ENCODE results near the gene UGT3A1.
"Not testable (repeated sequence)": the region's sequence is repeated elsewhere in the genome, so short reads cannot be mapped to it uniquely, and the experiment has no call there.

The UGT3A1 gene

DNA sequence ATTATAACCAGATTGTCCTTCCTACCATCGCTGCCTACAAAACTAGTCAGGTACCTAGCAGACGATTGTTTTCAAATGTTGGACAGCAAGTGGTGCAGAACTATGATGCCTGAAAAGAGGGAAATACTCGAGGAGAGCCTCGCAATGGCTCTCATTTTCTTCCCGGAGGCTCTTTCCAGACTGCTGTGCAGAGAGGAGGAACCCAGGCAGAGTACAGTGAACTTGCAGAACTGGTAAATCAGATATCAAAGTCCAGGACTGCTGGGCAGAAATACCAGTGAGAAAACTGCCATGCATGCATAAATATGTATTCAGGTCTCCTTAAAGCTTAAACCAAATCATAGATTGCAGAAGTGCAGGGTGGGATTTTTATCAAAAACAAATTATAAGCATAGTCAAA is 26.4 kb upstream of the UGT3A1 start:
- Histone ChIP-seq H3K27me3 (ENCODE audit: insufficient read depth, low read length) (no peaks in the 10 kb centered on the region), H3K9me3 (ENCODE audit: low read length) (peaks cover 4% of the 10 kb centered on the region), H3K4me1 (ENCODE audit: insufficient read depth, low read length) (peaks cover 5% of the 10 kb centered on the region), H3K4me3 (ENCODE audit: low read length) (no peak overlapping the region), H2AFZ (ENCODE audit: low read depth, low read length) (no peak overlapping the region), H3K36me3 (ENCODE audit: insufficient read depth, low read length) (no peaks in the 10 kb centered on the region)

- no peaks in the 10 kb centered on the region for H3K27me3 ChIP-seq (ENCODE audit: insufficient read depth, low read length)
- H2AFZ ChIP-seq (ENCODE audit: low read depth, low read length) = no peak overlapping the region
- no peaks in the 10 kb centered on the region for H3K36me3 ChIP-seq (ENCODE audit: insufficient read depth, low read length)
- H3K4me3 ChIP-seq (ENCODE audit: low read length) = no peak overlapping the region
- H3K9me3 ChIP-seq (ENCODE audit: low read length) = peaks cover 4% of the 10 kb centered on the region
- no peaks in the 10 kb centered on the region for H3K4me1 ChIP-seq (ENCODE audit: insufficient read depth, low read length)
Observed at GRCh38 chr5:36017004-36017403, 25.8 kb upstream of the UGT3A1 start.

GRCh38 chr5:36013182-36013581 is 22.0 kb upstream of the UGT3A1 start:
- Histone ChIP-seq H3K4me1 (ENCODE audit: insufficient read depth, low read length) (no peaks in the 10 kb centered on the region), H3K4me3 (ENCODE audit: low read length) (no peak overlapping the region), H2AFZ (ENCODE audit: low read depth, low read length) (no peak overlapping the region), H3K9me3 (ENCODE audit: low read length) (peaks cover 6% of the 10 kb centered on the region), H3K36me3 (ENCODE audit: insufficient read depth, low read length) (no peaks in the 10 kb centered on the region), H3K27me3 (ENCODE audit: insufficient read depth, low read length) (no peaks in the 10 kb centered on the region)

DNA sequence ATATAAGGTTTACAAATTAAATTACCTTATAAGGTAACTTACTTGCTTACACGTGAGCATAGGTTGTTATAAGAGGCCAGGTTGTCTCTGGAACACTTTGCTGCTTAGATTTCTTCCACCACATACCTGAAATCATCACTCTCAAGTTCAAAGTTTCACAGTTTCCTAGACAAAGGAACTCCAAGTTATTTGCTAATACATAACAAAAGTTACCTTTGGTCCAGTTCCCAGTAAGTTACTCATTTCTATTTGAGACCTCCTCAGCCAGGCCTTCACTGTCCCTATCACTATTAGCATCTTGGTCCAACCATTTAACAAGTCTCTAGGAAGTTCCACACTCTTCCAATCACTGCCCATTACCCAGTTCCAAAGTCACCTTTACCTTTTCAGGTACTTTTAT is 18.5 kb upstream of the UGT3A1 start:
- Histone ChIP-seq H3K9me3 (ENCODE audit: low read length) (peaks cover 6% of the 10 kb centered on the region), H3K36me3 (ENCODE audit: insufficient read depth, low read length) (no peaks in the 10 kb centered on the region), H2AFZ (ENCODE audit: low read depth, low read length) (no peak overlapping the region), H3K4me1 (ENCODE audit: insufficient read depth, low read length) (no peaks in the 10 kb centered on the region), H3K27me3 (ENCODE audit: insufficient read depth, low read length) (no peaks in the 10 kb centered on the region), H3K4me3 (ENCODE audit: low read length) (no peak overlapping the region)

- Histone ChIP-seq H2AFZ (ENCODE audit: low read depth, low read length) (no peak overlapping the region), H3K4me3 (ENCODE audit: low read length) (no peak overlapping the region), H3K4me1 (ENCODE audit: insufficient read depth, low read length) (no peaks in the 10 kb centered on the region), H3K9me3 (ENCODE audit: low read length) (peaks cover 3% of the 10 kb centered on the region), H3K27me3 (ENCODE audit: insufficient read depth, low read length) (no peaks in the 10 kb centered on the region), H3K36me3 (ENCODE audit: insufficient read depth, low read length) (no peaks in the 10 kb centered on the region)
Observed at GRCh38 chr5:36007366-36007765, 16.2 kb upstream of the UGT3A1 start.

DNA sequence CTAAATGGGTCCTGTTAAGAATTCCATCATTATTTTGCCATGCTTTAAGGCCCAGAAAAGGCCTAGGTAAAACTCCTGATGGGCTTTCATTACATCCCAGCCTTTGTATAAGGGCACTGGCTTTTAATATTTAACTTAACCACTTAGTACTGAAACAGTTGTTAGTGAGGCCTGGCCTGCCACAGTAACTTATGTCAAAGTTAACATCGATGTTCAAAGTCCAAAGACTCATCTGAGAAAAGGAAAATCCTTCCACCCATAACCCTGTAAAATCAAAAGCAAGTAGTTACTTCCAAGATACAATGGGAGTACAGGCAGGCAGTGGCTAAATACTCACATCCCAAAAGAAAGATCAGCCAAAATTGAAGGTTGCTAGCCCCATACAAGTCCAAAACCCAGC is 15.0 kb upstream of the UGT3A1 start:
- H3K4me1 ChIP-seq (ENCODE audit: insufficient read depth, low read length) = no peaks in the 10 kb centered on the region
- H3K27me3 ChIP-seq (ENCODE audit: insufficient read depth, low read length) = no peaks in the 10 kb centered on the region
- H3K4me3 ChIP-seq (ENCODE audit: low read length) = no peak overlapping the region
- no peak overlapping the region for H2AFZ ChIP-seq (ENCODE audit: low read depth, low read length)
- no peaks in the 10 kb centered on the region for H3K36me3 ChIP-seq (ENCODE audit: insufficient read depth, low read length)
- peaks cover 3% of the 10 kb centered on the region for H3K9me3 ChIP-seq (ENCODE audit: low read length)

- H3K4me1 ChIP-seq (ENCODE audit: insufficient read depth, low read length) = no peaks in the 10 kb centered on the region
- H3K4me3 ChIP-seq (ENCODE audit: low read length) = no peak overlapping the region
Observed at GRCh38 chr5:36001032-36001431, 9.8 kb upstream of the UGT3A1 start.

DNA sequence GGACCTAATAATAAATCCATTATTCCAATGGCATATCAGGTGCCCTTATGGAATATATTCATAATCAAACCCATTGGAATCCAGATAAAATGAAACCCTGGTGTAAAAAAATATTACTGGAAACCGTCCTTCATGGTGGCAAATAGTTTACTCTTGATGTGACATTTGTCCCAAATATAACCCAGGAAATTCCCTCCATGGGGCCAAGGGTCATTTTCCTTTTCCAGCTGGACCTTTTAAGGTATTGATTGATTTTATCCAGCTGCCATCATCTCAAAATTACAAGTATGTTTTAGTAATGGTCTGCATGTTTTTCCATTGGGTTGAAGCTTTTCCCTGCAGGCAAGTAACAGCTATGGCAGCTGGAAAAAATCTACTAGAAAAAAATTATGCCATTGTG is 8.4 kb upstream of the UGT3A1 start:
- no peaks in the 10 kb centered on the region for H3K36me3 ChIP-seq (ENCODE audit: insufficient read depth, low read length)
- H3K4me1 ChIP-seq (ENCODE audit: insufficient read depth, low read length) = no peaks in the 10 kb centered on the region
- no peak overlapping the region for H2AFZ ChIP-seq (ENCODE audit: low read depth, low read length)

More at GRCh38 chr5:36001032-36001431, 9.8 kb upstream of the UGT3A1 start:
- H3K27me3 ChIP-seq (ENCODE audit: insufficient read depth, low read length) = no peaks in the 10 kb centered on the region
- no peaks in the 10 kb centered on the region for H3K9me3 ChIP-seq (ENCODE audit: low read length)
- no peak overlapping the region for H2AFZ ChIP-seq (ENCODE audit: low read depth, low read length)
- no peaks in the 10 kb centered on the region for H3K36me3 ChIP-seq (ENCODE audit: insufficient read depth, low read length)

DNA sequence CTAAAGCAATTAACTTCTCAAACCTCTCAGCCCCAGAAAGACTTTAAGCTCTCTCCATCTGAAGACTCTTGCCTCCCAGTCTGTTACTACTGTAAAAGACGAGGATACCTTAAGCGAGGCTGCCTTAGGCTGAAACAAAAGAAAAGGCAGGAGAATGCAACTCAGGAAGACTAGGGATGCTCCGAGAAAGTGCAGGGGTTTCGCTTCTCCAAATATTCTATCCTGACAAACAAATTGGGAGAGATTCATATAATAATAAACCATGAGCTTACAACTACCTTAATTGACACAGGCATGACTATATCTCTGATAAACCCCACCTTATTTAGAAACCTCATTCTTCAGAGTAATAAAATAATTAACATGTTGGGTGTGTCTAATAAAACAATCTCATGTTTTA is 4.9 kb upstream of the UGT3A1 start:
- H3K9me3 ChIP-seq (ENCODE audit: low read length) = no peaks in the 10 kb centered on the region
- H3K4me1 ChIP-seq (ENCODE audit: insufficient read depth, low read length) = no peaks in the 10 kb centered on the region
- no peaks in the 10 kb centered on the region for H3K36me3 ChIP-seq (ENCODE audit: insufficient read depth, low read length)
- H3K4me3 ChIP-seq (ENCODE audit: low read length) = no peak overlapping the region
- no peak overlapping the region for H2AFZ ChIP-seq (ENCODE audit: low read depth, low read length)
- peaks cover 9% of the 10 kb centered on the region for H3K27me3 ChIP-seq (ENCODE audit: insufficient read depth, low read length)

More for the DNA sequence above, 8.4 kb upstream of the UGT3A1 start:
- Histone ChIP-seq H3K9me3 (ENCODE audit: low read length) (no peaks in the 10 kb centered on the region), H3K4me3 (ENCODE audit: low read length) (no peak overlapping the region), H3K27me3 (ENCODE audit: insufficient read depth, low read length) (no peaks in the 10 kb centered on the region)

- H3K36me3 ChIP-seq (ENCODE audit: insufficient read depth, low read length) = no peaks in the 10 kb centered on the region
- H3K9me3 ChIP-seq (ENCODE audit: low read length) = no peaks in the 10 kb centered on the region
- H3K4me1 ChIP-seq (ENCODE audit: insufficient read depth, low read length) = no peaks in the 10 kb centered on the region
- H3K4me3 ChIP-seq (ENCODE audit: low read length) = no peak overlapping the region
- H3K27me3 ChIP-seq (ENCODE audit: insufficient read depth, low read length) = peaks cover 20% of the 10 kb centered on the region
- H2AFZ ChIP-seq (ENCODE audit: low read depth, low read length) = no peak overlapping the region
Observed at GRCh38 chr5:35990520-35990919, 670 bp downstream of the UGT3A1 start.

DNA sequence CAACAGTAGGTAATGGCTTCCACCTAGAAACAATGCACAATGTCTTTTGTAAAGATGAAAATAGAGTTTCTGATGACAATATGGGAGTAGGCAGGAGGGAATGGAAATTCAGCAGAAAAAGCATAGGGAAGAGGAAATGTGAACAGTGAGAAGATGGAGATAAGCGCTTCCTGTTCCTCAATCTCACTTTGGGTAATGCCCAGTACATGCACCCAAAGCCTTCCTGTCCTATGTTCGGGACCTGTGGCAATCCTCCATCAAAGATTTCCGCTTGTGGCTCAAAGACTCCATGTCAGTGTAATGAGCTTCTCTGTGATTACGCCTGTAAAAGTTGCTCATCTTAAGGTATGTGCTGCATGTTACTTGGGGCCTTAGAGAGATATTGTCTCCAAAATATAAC is 2.7 kb downstream of the UGT3A1 start:
- peaks cover 20% of the 10 kb centered on the region for H3K27me3 ChIP-seq (ENCODE audit: insufficient read depth, low read length)
- no peak overlapping the region for H2AFZ ChIP-seq (ENCODE audit: low read depth, low read length)
- H3K4me3 ChIP-seq (ENCODE audit: low read length) = no peak overlapping the region
- H3K4me1 ChIP-seq (ENCODE audit: insufficient read depth, low read length) = no peaks in the 10 kb centered on the region
- no peaks in the 10 kb centered on the region for H3K36me3 ChIP-seq (ENCODE audit: insufficient read depth, low read length)
- no peaks in the 10 kb centered on the region for H3K9me3 ChIP-seq (ENCODE audit: low read length)

- no peaks in the 10 kb centered on the region for H3K36me3 ChIP-seq (ENCODE audit: insufficient read depth, low read length)
- H3K4me3 ChIP-seq (ENCODE audit: low read length) = no peak overlapping the region
- no peaks in the 10 kb centered on the region for H3K4me1 ChIP-seq (ENCODE audit: insufficient read depth, low read length)
- no peaks in the 10 kb centered on the region for H3K9me3 ChIP-seq (ENCODE audit: low read length)
- H2AFZ ChIP-seq (ENCODE audit: low read depth, low read length) = no peak overlapping the region
- H3K27me3 ChIP-seq (ENCODE audit: insufficient read depth, low read length) = peaks cover 20% of the 10 kb centered on the region
Observed at GRCh38 chr5:35987776-35988175, 3.4 kb downstream of the UGT3A1 start.

DNA sequence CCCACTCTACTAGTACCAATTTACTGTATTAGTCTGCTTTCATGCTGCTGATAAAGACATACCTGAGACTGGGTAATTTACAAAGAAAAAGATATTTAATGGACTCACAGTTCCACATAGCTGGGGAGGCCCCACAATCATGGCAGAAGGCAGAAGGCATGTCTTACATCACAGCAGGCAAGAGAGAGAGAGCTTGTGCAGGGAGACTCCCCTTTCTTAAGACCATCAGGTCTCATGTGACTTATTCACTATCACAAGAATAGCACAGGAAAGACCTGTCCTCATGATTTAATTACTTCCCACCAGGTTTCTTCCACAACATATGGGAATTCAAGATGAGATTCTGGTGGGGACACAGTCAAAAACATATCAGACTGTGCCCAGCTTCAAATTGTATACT is 11.5 kb downstream of the UGT3A1 start:
- Histone ChIP-seq H2AFZ (ENCODE audit: low read depth, low read length) (no peak overlapping the region), H3K4me3 (ENCODE audit: low read length) (no peak overlapping the region), H3K9me3 (ENCODE audit: low read length) (peaks cover 3% of the 10 kb centered on the region), H3K4me1 (ENCODE audit: insufficient read depth, low read length) (no peaks in the 10 kb centered on the region), H3K36me3 (ENCODE audit: insufficient read depth, low read length) (no peaks in the 10 kb centered on the region), H3K27me3 (ENCODE audit: insufficient read depth, low read length) (no peaks in the 10 kb centered on the region)

- not testable (repeated sequence) for H3K36me3 ChIP-seq (ENCODE audit: insufficient read depth, low read length); H2AFZ ChIP-seq (ENCODE audit: low read depth, low read length); H3K9me3 ChIP-seq (ENCODE audit: low read length); H3K27me3 ChIP-seq (ENCODE audit: insufficient read depth, low read length); H3K4me3 ChIP-seq (ENCODE audit: low read length); H3K4me1 ChIP-seq (ENCODE audit: insufficient read depth, low read length)
Observed at GRCh38 chr5:35976859-35977258, 14.3 kb downstream of the UGT3A1 start.
